HL-60 (cell line): ENCODE data around the gene KLHL20.

Source experiments
- CTCF ChIP-seq: IDR thresholded peaks from one replicate; pipeline ENCODE4 v1.5.1; 2011; ENCODE audit warnings: low read length, control low read depth, inconsistent platforms; ENCODE audit not compliant: insufficient read depth
- POLR2AphosphoS5 ChIP-seq: IDR thresholded peaks from 2 replicates; pipeline ENCODE4 v1.6.1; 2012; ENCODE audit warnings: low read depth
- REST ChIP-seq: IDR thresholded peaks from 2 replicates; pipeline ENCODE4 v1.6.1; 2012; ENCODE audit warnings: low read depth; ENCODE audit not compliant: insufficient replicate concordance

GRCh38 chr1:173779936-173780335 lies 65.2 kb downstream of the KLHL20 start:
- TF ChIP-seq CTCF (no peak), POLR2AphosphoS5 (no peak), REST (no peak)
